ENCODE results near the gene LRRC32.

GRCh38 chr11:76667271-76667818 is 3.2 kb downstream of the LRRC32 start:
- TF ChIP-seq USF2 (IDR thresholded peaks at IDR 0.05; ENCODE audit: low read depth, low read length) (no peak), NFE2L2 (IDR thresholded peaks at IDR 0.05; ENCODE audit: low read depth, low read length) (no peak), ELK1 (IDR thresholded peaks at IDR 0.05; ENCODE audit: borderline replicate concordance, low read depth, low read length) (no peak), CTCF (conservative IDR thresholded peaks at IDR 0.05; ENCODE audit: low read depth, low read length) (no peak), POLR2A (IDR thresholded peaks at IDR 0.05; ENCODE audit: low read depth, low read length) (no peak), CHD1 (IDR thresholded peaks at IDR 0.05; ENCODE audit: low read depth, low read length) (no peak), RFX5 (IDR thresholded peaks at IDR 0.05; ENCODE audit: low read depth, low read length) (no peak)

All from IMR-90 (cell line).